ENCODE measurements around the gene SLC39A11.

GRCh38 chr17:72737151-72737690, 355.3 kb downstream of the SLC39A11 start:
- TF ChIP-seq JUND (IDR thresholded peaks at IDR 0.05) (no peak), REST (IDR thresholded peaks at IDR 0.05; ENCODE audit: low read depth, low read length) (no peak), RFX5 (IDR thresholded peaks at IDR 0.05; ENCODE audit: low read length) (no peak), RAD21 (IDR thresholded peaks at IDR 0.05; ENCODE audit: low read length) (no peak), POLR2AphosphoS5 (IDR thresholded peaks at IDR 0.05; ENCODE audit: low read depth, low read length) (no peak), MXI1 (IDR thresholded peaks at IDR 0.05; ENCODE audit: low read depth, low read length) (no peak), EZH2phosphoT487 (IDR thresholded peaks at IDR 0.05; ENCODE audit: borderline replicate concordance, low read depth) (no peak), NFIC (IDR thresholded peaks at IDR 0.05; ENCODE audit: borderline replicate concordance) (no peak), MAX (IDR thresholded peaks at IDR 0.05; ENCODE audit: low read depth) (no peak), YY1 (IDR thresholded peaks at IDR 0.05; ENCODE audit: low read depth) (no peak), FOXM1 (IDR thresholded peaks at IDR 0.05; ENCODE audit: low read depth) (no peak)
- TF ChIP-seq, protein P1, sequence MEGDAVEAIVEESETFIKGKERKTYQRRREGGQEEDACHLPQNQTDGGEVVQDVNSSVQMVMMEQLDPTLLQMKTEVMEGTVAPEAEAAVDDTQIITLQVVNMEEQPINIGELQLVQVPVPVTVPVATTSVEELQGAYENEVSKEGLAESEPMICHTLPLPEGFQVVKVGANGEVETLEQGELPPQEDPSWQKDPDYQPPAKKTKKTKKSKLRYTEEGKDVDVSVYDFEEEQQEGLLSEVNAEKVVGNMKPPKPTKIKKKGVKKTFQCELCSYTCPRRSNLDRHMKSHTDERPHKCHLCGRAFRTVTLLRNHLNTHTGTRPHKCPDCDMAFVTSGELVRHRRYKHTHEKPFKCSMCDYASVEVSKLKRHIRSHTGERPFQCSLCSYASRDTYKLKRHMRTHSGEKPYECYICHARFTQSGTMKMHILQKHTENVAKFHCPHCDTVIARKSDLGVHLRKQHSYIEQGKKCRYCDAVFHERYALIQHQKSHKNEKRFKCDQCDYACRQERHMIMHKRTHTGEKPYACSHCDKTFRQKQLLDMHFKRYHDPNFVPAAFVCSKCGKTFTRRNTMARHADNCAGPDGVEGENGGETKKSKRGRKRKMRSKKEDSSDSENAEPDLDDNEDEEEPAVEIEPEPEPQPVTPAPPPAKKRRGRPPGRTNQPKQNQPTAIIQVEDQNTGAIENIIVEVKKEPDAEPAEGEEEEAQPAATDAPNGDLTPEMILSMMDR (IDR thresholded peaks at IDR 0.05): no peak
- TF ChIP-seq, protein P2, sequence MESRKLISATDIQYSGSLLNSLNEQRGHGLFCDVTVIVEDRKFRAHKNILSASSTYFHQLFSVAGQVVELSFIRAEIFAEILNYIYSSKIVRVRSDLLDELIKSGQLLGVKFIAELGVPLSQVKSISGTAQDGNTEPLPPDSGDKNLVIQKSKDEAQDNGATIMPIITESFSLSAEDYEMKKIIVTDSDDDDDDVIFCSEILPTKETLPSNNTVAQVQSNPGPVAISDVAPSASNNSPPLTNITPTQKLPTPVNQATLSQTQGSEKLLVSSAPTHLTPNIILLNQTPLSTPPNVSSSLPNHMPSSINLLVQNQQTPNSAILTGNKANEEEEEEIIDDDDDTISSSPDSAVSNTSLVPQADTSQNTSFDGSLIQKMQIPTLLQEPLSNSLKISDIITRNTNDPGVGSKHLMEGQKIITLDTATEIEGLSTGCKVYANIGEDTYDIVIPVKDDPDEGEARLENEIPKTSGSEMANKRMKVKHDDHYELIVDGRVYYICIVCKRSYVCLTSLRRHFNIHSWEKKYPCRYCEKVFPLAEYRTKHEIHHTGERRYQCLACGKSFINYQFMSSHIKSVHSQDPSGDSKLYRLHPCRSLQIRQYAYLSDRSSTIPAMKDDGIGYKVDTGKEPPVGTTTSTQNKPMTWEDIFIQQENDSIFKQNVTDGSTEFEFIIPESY (IDR thresholded peaks at IDR 0.05; ENCODE audit: borderline replicate concordance, low read depth): no peak
